Effector CD4-positive, alpha-beta T cell (primary cell): Measurements from ENCODE around the gene TMEM181.
"Not testable (repeated sequence)": the region's sequence is repeated elsewhere in the genome, so short reads cannot be mapped to it uniquely, and the experiment has no call there.

Experiments
- DNase-seq: peaks from one replicate; pipeline ENCODE4 v3.0.0-alpha.2; 2020
- total RNA-seq: gene quantifications from one replicate; lab custom pipeline; 2026; lab: John Stamatoyannopoulos, UW

Gene TMEM181, protein sequence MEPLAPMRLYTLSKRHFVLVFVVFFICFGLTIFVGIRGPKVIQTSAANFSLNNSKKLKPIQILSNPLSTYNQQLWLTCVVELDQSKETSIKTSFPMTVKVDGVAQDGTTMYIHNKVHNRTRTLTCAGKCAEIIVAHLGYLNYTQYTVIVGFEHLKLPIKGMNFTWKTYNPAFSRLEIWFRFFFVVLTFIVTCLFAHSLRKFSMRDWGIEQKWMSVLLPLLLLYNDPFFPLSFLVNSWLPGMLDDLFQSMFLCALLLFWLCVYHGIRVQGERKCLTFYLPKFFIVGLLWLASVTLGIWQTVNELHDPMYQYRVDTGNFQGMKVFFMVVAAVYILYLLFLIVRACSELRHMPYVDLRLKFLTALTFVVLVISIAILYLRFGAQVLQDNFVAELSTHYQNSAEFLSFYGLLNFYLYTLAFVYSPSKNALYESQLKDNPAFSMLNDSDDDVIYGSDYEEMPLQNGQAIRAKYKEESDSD
- total RNA-seq = 60.2 reads per million, percentile 72 among the genes with 10 or more reads in this experiment

GRCh38 chr6:158559895-158560835, at the start of gene TMEM181:
Gene TMEM181, plus strand, starts transcription at chr6:158560091. Its CDS starts 134 bp downstream, at chr6:158560225.
- peak; percentile 82 for DNase-seq

- no peak for DNase-seq
Measured at GRCh38 chr6:158512809-158513208, 47.1 kb upstream of the TMEM181 start.

DNA sequence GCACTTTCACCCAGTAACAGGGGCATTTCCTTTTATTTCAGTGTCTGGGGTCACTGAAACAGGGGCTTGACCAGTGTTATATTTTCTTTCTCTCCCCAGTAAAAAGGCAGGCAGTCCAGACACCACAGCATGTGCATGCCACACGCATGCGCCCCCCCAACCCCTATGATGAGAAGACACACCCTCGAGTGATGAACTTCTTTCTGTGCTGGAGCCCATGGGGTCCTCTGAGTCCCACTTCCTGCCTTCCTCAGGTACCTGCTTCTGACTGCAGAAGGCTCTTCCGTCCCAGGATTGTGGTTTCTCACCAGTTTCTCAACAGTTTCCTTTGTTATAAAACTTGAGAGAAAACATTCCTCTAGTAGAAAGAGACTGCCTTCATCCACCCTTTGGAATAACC, 45.7 kb upstream of the TMEM181 start:
- no peak for DNase-seq

- no peak for DNase-seq
Measured at GRCh38 chr6:158514991-158515390, 44.9 kb upstream of the TMEM181 start.

GRCh38 chr6:158516098-158516497, 43.8 kb upstream of the TMEM181 start:
- DNase-seq = no peak

DNA sequence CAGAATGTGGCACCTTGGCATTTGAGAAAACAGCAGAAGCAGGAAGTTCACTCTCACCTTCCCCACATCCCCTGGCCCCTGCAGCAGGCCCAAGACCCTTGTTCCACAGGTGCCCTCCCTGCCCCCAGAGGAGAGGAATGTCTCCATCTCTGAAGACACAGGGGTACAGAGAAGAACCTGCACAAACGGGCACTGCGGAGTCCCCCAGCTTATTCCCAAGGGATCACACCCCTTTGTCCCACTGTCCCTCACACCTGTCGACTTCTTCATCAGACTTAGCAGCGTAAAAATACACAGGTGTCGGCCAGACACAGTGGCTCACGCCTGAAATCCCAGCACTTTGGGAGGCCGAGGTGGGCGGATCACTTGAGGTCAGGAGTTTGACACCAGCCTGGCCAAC, 42.9 kb upstream of the TMEM181 start:
- no peak for DNase-seq

DNA sequence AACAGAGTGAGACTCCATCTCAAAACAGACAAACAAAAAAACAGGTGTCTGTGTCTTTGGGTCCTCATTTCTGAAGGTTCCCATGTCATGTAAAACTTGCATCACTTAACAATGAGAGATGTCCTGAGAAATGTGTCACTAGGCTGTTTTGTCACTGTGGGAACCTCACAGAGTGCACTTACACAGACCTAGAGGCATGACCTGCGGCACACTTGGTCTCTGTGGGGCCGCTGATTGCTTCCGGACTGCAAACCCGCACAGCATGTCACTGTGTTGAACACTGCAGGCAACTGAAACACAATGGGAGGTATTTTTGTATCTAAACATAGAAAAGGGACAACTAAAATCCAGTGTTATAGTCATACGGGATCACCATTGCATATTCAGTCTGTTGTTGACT, 42.3 kb upstream of the TMEM181 start:
- DNase-seq = no peak

DNA sequence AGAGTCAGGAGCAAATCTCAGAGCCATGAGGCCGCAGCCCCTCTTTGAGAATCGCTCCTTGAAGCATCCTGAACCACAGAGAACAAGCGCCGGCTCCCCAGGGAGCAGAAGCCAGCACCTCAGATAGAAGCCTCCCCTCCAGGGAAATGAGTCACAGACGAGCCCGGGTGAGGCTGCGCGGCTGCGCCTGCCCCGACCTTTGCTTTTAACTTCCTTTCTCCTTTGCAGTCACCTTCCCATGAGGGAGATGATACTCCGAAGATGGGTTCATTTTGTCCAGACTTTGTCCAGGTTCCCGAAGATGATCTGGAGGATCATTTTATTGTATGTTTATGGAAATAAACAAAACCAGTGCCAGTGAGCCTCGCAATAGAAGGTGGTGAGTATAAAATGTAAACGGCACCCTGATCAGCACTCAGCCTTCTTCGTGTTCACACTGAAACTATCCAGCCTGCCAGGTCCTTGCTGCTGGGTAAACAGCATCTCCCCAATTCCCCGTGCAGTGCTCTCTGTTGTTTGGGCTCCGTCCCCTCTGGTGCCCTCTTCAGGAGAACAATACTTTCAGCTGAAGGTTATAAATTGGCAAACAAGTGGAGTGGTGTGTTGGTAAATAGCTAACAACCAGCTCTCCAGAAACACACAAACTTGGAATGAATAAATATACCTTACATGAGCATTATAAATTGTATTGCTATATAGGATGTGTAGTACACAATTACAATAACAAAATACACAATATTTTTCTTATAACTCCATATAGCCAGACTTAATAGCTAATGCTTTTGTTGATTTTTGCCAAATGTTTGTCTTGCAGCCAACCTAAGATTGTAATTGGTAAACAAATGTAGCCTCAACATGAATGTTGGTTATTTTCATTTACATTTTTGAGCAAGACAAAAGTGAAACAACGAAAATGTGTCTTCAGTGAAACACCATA, 41.4 kb upstream of the TMEM181 start:
- DNase-seq = peak; percentile 23

DNA sequence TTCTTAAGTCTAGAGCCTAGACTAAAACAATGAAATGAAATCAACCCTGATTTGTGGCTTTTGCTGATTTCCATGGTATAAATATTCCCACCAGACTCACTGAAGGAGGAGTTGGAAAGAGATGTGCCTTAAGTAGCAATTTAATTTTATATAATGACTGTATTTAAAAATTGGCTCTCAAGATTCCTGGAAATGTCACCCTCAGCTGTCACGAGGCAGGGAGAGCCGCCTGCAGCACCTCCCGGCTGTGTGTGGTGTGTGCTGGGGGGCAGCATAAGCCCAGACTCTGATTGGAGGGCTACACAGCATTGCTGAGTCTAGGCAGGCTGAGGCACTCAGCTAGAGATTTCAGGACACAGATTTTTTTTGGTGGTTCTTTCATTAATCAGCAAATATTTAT, 40.6 kb upstream of the TMEM181 start:
- DNase-seq = no peak

DNA sequence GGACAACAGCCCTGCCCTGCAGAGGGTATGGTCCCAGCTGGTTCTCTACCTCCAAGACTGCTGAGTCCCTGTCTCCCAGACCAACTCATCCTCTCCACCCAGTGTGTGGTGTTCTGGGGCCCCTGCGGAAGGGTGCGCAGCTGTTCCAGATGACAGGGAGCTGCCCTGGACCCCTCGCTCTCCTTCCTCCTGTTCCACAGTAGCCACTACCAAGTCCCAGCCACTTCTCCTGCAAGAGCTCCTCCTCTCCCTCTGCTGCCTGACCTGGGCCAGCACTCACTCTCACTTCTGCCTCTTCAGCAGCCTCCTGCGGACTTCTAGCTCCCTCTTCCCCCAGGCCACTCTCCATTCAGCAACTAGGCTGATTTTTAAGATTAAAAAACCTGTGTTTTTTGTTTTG, 40.1 kb upstream of the TMEM181 start:
- no peak for DNase-seq

DNA sequence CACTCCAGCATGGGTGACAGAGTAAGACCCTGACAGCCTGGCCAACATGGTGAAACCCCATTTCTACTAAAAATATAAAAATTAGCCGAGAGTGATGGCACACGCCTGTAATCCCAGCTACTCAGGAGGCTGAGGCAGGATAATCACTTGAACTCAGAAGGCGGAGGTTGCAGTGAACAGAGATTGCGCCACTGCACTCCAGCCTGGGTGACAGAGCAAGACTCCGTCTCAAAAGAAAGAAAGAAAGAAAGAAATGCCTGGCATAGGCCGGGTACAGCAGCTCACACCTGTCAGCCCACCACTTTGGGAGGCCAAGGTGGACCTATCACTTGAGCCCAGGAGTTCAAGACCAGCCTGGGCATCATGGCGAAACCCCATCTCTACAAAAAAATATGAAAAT, 38.9 kb upstream of the TMEM181 start:
- not testable (repeated sequence) for DNase-seq

GRCh38 chr6:158521759-158522158, 38.1 kb upstream of the TMEM181 start:
- no peak for DNase-seq

DNA sequence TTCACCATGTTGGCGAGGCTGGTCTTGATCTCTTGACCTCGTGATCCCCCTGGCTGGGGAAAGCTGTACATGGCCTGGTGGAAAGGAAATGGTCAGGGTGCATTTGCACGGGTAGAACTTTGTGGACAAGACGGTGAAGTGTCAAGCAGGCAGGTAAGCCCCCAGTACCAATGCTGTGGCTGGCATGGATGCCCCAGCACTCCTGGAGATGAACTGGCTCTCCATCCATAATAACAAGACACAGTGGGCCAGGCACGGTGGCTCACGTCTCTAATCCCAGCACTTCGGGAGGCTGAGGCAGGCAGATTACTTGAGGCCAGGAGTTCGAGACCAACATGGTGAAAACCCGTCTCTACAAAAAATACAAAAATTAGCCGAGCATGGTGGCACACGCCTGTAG, 37.3 kb upstream of the TMEM181 start:
- no peak for DNase-seq

DNA sequence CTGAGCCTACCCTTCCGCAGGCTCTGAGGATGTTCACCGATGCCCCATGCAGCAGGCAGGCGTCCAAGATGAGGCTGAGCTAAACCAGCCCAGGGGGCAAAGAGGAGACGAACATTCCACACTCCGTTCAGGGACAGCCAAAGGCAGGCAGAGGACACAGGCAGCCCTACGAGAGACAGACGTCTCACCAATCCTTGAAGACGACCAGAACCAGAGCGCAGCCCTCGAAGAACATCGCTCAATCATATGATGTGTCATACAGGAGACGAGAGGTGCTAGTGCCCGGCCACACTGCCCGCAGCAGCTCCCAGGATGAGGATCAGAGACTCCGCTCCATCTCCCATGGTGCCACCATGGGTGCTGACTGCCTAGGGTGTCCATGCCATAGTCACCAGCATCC, 35.6 kb upstream of the TMEM181 start:
- no peak for DNase-seq

- not testable (repeated sequence) for DNase-seq
Measured at GRCh38 chr6:158527858-158528257, 32.0 kb upstream of the TMEM181 start.

GRCh38 chr6:158528826-158529225, 31.1 kb upstream of the TMEM181 start:
- no peak for DNase-seq

DNA sequence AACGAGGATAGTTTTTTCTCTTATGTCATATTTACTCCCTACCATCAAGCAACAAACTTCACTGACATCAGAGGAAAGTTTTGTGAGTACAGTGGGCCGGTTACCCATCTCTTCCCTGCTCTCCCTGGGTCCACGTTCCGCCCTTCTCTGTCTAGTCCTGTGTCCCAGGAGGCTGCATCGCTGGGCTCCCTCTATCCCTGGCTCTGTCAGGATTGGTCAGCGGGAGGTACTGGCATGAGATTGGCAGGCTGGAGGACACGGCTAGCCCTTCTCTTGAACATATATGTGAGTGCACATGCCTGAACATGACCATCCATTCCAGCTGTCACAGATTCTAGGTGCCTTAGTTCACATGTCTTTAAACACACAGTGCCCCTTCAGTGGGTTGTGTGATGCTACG, 30.3 kb upstream of the TMEM181 start:
- DNase-seq = no peak

DNA sequence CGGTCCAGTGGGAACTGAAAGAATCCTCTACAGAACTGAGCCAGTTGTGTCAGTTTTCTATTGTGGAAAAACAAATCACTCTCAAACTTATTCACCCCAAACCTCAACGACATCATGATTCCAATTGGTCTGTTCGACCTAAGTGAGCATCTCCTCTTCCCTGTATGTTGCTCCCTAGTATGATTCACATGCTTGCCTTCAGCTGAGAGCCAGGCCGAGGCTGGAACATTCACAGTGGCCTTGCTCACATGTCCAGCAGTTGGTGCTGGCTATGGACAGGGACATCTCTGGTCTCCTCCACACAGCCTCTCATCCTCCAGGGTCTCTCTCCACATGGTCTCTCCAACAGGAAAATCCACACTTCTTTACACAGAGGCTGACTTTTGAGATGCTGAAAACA, 28.3 kb upstream of the TMEM181 start:
- DNase-seq = no peak

DNA sequence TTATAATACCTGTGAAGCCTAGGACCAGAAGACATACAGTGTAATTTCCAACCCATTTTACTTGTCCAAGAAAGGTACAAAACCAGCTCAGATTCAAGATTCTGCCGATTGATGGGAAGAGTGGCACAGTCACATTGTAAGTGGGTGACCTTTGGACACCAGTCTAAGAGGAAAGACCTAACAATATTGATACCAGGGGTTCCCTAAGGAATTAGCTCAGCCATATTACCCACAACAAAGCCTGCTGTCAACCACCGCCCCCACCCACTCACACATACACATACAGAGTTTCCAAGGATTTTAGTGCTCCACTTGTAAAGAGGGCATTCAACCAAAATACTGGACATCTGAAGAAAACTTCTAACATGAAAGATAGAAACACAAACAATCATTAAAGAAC, 27.9 kb upstream of the TMEM181 start:
- no peak for DNase-seq

GRCh38 chr6:158536084-158536890, 23.6 kb upstream of the TMEM181 start:
- DNase-seq = peak; percentile 48
